Measurements from ENCODE around the gene HMOX2.

DNA sequence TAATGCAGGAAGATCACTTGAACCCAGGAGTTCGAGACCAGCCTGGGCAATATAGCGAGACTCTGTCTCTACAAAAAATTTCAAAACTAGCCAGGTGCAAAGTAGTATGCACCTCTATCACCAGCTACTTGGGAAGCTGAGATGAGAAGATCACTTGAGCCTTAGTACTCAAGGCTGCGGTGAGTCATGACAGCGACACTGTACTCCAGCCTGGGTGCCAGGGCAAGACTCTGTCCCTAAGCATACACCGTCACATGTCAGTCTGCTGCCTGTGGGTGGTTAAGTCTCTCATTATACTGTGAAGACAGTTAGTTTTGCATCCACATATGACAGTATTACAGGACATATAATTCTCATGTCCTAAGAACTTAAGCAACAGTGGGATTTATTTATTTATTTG, 23.5 kb upstream of the HMOX2 start:
- TF ChIP-seq, protein P1, sequence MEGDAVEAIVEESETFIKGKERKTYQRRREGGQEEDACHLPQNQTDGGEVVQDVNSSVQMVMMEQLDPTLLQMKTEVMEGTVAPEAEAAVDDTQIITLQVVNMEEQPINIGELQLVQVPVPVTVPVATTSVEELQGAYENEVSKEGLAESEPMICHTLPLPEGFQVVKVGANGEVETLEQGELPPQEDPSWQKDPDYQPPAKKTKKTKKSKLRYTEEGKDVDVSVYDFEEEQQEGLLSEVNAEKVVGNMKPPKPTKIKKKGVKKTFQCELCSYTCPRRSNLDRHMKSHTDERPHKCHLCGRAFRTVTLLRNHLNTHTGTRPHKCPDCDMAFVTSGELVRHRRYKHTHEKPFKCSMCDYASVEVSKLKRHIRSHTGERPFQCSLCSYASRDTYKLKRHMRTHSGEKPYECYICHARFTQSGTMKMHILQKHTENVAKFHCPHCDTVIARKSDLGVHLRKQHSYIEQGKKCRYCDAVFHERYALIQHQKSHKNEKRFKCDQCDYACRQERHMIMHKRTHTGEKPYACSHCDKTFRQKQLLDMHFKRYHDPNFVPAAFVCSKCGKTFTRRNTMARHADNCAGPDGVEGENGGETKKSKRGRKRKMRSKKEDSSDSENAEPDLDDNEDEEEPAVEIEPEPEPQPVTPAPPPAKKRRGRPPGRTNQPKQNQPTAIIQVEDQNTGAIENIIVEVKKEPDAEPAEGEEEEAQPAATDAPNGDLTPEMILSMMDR (IDR thresholded peaks at IDR 0.05; ENCODE audit: poor library complexity), result no peak
- TF ChIP-seq EZH2phosphoT487 (IDR thresholded peaks at IDR 0.05; ENCODE audit: low read depth, severe bottlenecking, unreplicated experiment), result no peak
- TF ChIP-seq EZH2 (IDR thresholded peaks at IDR 0.05; ENCODE audit: borderline replicate concordance), result no peak
